HFF-Myc (cell line): ENCODE measurements around the gene RALGAPA1.

Experiments
- DNase-seq: peaks from one replicate; pipeline ENCODE4 v3.0.0-alpha.2; 2011; ENCODE audit warnings: low read depth; ENCODE audit errors: extremely low read depth
- H3K4me3 ChIP-seq: replicated peaks from 2 replicates; pipeline ENCODE4 v1.5.1; 2011; ENCODE audit warnings: low read depth, mild to moderate bottlenecking, control low read depth, low read length
- CTCF ChIP-seq: IDR thresholded peaks from 2 replicates; pipeline ENCODE4 v1.5.1; 2012; ENCODE audit warnings: mild to moderate bottlenecking, low read depth, low read length, control low read depth; ENCODE audit errors: missing control alignments

The RALGAPA1 gene

GRCh38 chr14:35821564-35822411 lies 12.7 kb upstream of the RALGAPA1 start:
- TF ChIP-seq CTCF: peak; percentile 88
- DNase-seq: peak; percentile 21
- no peak overlapping the region for H3K4me3 ChIP-seq

GRCh38 chr14:35819591-35820540 lies 10.8 kb upstream of the RALGAPA1 start:
- no peak for TF ChIP-seq CTCF
- DNase-seq: no peak
- no peak overlapping the region for H3K4me3 ChIP-seq

GRCh38 chr14:35818346-35819115 lies 9.4 kb upstream of the RALGAPA1 start:
- DNase-seq: peak; percentile 19
- H3K4me3 ChIP-seq: no peak overlapping the region
- TF ChIP-seq CTCF: peak; percentile 54

- peak; percentile 82 for TF ChIP-seq CTCF
Measured at GRCh38 chr14:35814371-35815005, 5.4 kb upstream of the RALGAPA1 start.

GRCh38 chr14:35810963-35811362 lies 1.9 kb upstream of the RALGAPA1 start:
- no peak overlapping the region for H3K4me3 ChIP-seq
- no peak for DNase-seq
- TF ChIP-seq CTCF: no peak

More at GRCh38 chr14:35814371-35815005, 5.4 kb upstream of the RALGAPA1 start:
- peak; percentile 26 for DNase-seq
- no peak overlapping the region for H3K4me3 ChIP-seq

GRCh38 chr14:35809597-35809996 lies 502 bp upstream of the RALGAPA1 start:
- TF ChIP-seq CTCF: no peak
- no peak overlapping the region for H3K4me3 ChIP-seq
- no peak for DNase-seq
